Stimulated activated CD4-positive, alpha-beta T cell treated with anti-CD3 and anti-CD28 coated beads, Interleukin-2, amount 100 ng/mL, for 48 hours (primary cell): ENCODE data around the gene UCMA.
A peak's percentile ranks its signal among the peaks of the same experiment; 100 is the strongest.

Source experiments
- DNase-seq, 2 donors: peaks; one replicate each; pipeline ENCODE4 v3.0.0-alpha.2; 2020

UCMA gene

DNA sequence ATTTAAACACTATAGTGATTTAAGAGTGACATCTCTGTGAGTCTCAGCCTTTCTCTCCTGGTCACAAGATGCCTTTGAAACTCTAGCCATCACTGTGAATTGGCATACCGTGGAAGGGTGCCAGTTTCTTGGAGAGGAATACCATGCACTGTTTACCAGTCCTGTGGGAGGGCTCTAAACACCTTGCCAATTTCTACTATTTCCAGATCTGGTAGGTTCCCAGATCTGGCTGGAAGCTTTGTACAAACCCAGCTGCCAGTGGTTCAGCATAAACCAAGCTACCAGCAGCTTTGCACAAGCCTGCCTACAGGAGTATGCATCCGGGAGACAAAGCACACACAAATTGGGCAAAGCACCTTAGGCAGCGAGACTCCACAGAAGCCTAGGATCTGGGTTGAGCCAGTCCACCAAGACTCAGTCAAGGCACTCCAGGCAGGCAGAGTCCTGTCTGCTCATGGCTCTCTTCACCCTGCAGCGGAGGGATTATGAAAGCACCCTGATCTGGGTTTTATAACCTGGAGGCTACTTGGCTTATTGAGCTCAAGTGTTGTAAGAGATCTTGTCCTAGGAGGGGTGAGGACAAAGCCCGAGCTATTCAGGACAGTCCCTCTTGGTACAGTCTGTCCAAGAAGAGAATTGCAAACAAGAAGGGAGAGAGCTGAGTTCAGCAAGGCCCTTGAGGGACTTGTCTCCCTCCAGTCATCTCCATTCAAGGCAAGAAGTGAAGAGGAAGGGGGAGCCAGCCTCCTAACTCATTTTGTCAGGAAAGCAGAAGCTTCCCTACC lies 49.3 kb downstream of the UCMA start:
- DNase-seq = no peak

DNA sequence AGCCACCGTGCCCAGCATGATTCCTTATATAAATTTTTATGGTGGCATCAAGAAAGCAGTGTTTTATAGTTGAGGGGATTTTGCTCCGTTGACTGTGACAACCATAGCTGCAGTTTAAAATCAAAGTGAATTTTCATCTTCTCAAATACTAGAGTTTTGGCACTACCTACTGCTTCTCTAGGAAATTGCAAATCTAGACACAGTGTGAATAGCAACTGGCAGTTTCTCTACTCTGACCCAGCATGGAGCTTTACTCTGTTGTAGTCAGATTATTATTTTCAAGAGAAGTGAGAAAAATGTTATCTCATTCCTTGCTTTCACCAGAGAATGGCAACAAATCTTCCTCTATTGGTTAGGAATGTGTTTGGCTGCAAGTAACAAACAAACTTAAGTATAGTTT lies 49.9 kb downstream of the UCMA start:
- no peak for DNase-seq

DNA sequence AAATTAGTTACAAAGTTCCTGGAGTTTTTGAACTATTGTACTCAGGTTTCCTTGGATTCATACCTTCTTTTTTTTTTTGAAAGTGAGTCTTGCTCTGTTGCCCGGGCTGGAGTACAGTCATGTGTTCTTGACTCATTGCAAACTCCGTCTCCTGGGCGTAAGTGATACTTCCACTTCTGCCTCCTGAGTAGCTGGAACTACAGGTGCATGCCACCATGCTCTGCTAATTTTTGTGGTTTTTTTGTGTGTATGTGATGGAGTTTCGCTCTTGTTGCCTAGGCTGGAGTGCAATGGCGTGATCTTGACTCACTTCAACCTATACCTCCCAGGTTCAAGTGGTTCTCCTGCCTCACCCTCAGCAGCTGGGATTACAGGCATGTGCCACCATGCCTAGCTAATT lies 50.5 kb downstream of the UCMA start:
- DNase-seq = no peak

DNA sequence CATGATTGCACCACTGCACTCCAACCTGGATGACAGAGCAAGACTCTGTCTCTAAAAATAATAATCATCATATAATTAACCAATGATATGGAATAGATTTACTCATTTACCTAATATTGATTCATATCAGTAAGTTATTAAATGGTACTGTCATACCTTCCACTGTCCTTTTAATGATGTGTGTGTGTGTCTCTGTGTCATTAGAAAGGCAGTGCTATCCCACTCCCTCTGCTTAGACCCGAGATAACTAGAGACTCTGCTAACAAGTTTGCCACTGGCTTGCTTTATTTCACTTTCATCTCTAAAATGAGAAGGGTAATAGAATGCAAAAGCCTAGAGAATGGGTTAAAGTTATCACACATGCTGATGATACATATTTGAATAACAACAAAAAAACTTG lies 51.8 kb downstream of the UCMA start:
- DNase-seq = no peak

DNA sequence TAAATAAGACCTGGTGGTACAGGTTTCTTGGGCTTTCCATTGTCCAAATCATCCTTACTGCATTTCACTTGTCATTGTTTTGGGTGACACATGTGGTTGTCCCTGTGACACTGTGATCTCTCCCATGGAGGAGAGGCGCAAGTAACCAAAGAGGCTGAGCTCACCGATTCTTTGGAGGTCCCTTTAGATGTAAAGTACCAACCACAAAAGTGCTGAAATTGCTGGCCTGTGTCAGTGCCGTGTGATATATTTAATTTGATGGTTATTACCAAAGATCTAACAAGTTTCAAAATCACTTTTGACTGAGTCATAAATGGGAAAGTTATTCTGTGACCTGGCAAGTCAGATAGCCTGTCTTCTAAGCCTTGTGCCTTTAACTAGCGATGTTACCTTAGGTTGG lies 53.4 kb downstream of the UCMA start:
- DNase-seq = peak in 1 of 2 donors; percentile 9

DNA sequence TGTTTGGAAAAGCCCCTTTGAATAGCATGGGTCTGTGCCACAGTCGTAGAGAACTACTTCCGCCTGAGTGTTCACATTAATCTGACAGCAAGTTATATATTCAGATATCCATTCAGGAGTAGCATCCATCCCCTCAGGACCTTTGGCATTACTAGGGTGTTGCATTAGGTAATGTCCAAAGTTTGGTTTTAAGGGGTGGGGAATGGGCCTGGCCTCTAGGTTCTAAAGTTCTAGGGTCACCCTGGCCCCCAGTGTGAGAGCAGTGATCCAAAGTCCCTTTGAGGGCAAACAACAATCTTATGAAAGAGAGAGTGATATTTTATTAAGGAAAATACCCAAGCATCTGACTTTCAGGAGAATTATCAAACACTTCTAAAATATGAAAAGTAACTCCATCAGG lies 60.6 kb downstream of the UCMA start:
- DNase-seq = no peak
